ENCODE measurements around the gene ACTR6.

DNA sequence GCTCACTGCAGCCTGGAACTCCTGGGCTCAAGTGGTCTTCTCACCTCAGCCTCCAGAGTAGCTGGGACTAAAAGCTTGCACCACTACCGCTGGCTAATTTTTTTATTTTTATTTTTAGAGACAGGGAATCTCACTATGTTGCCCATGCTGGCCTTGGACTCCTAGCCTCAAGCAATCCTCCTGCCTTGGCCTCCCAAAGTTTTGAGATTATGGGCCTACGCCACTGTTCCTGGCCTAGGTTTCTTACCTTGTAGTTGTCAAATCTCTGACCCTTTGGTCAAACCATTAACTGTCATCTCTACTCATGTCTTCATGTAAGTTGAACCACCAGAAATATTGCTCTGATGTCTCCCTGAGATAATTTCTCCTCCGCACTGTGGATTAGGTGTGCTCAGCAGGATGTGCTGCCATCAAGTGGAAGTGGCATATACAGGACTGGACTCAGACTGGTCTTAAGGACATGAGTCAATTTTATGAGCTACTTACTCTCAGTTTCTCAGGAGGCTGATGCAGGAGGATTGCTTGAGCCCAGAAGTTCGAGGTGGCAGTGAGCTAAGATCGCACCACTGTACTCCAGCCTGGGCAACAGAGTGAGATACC is 28.5 kb downstream of the ACTR6 start:
- TF ChIP-seq ZNF274 (IDR thresholded peaks at IDR 0.05; ENCODE audit: low read depth, low read length), result no peak
- no peak for TF ChIP-seq YY1 (IDR thresholded peaks at IDR 0.05; ENCODE audit: insufficient read depth, insufficient read length)

Measured in NT2/D1 (cell line).